Astrocyte (in vitro differentiated cells and primary cell): ENCODE data around the gene TRERF1.

Source experiments
- EZH2 ChIP-seq: IDR thresholded peaks from 2 replicates; pipeline ENCODE4 v1.6.1; 2012; ENCODE audit warnings: mild to moderate bottlenecking, low read length, inconsistent platforms; ENCODE audit not compliant: insufficient read depth
- TF ChIP-seq, protein P1 (sequence below): IDR thresholded peaks from 2 replicates; pipeline ENCODE4 v1.5.1; 2011; ENCODE audit warnings: low read depth, mild to moderate bottlenecking, inconsistent platforms, low read length, moderate library complexity; ENCODE audit not compliant: insufficient read depth

DNA sequence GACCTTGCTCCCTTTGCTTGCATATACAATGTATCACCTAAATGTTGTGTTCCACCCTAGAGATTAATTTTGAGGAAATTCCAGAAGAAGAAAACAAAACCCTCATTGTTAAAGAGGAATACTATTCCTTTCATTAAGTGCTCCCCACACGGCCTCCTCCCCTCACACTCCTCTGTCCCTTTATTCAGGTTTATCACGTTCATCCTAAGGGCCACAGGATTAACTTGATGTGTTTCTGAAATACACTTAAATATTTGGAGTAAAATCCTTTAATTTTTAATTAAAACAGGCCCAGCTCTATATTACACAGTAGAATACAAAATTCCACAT is 144.6 kb downstream of the TRERF1 start:
- TF ChIP-seq, protein P1, sequence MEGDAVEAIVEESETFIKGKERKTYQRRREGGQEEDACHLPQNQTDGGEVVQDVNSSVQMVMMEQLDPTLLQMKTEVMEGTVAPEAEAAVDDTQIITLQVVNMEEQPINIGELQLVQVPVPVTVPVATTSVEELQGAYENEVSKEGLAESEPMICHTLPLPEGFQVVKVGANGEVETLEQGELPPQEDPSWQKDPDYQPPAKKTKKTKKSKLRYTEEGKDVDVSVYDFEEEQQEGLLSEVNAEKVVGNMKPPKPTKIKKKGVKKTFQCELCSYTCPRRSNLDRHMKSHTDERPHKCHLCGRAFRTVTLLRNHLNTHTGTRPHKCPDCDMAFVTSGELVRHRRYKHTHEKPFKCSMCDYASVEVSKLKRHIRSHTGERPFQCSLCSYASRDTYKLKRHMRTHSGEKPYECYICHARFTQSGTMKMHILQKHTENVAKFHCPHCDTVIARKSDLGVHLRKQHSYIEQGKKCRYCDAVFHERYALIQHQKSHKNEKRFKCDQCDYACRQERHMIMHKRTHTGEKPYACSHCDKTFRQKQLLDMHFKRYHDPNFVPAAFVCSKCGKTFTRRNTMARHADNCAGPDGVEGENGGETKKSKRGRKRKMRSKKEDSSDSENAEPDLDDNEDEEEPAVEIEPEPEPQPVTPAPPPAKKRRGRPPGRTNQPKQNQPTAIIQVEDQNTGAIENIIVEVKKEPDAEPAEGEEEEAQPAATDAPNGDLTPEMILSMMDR = no peak
- no peak for TF ChIP-seq EZH2
